ENCODE measurements around the gene GRK2. TPM values are rescaled to one million over a fixed set of nuclear protein-coding genes. Genes with fewer than 3 reads are reported as not detected.

GRK2 gene
- total and polyA plus RNA-seq, 2 of the 8 experiments (the other 6 are each of a cell fraction or from before 2014, with no cell fraction given) = 47.3 to 49.7 TPM

DNA sequence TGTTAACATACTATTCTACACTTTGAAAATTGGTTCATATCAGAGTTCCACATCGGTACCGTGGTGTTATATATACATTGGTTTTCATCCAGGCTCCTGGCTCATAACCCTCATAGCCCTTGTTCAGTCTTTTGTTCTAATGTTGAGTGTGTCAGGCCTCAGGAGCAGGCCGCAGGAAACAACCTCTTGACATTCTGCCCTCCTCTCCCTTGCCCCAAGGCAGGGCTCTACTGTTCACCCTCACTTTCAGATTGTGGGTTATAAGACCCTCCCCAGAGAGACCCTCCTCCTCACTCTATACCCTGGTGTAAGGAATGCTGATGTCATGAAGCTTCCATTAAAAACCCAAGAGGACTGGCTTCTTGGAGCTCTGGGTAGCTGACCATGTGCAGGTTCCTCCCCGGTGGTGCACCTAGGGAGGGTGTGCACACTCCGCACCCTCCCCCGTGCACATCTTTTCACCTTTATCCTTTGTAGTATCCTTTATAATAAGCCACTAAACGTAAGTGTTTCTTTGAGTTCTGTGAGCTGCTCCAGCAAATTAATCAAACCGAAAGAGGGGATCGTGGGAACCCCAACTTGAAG is 49.1 kb downstream of the GRK2 start:
- no peak overlapping the region for H3K4ac ChIP-seq (replicated peaks; ENCODE audit: insufficient read length, low read depth, low read length)
- H3K27me3 ChIP-seq (replicated peaks in 1 of 4; ENCODE audit: control insufficient read depth in 3 of 4, extremely low read depth in 1 of 4, insufficient read depth in 3 of 4, low read length in 3 of 4) = peaks cover 5 to 16% (median 11%) of the 10 kb centered on the region in 4 experiments; a peak in 6 of 7 replicates
- FAIRE-seq (no peak), DNase-seq (ENCODE audit: low read depth in 1 of 2, low spot score in 2 of 2) (no peak)
- H3K36me3 ChIP-seq (ENCODE audit: control insufficient read depth in 2 of 4, insufficient read depth in 4 of 4, low read length in 3 of 4) = 0 out of 8 replicates have a peak, but pooled peaks cover 0 to 4% (median 0%) of the 10 kb centered on the region in 4 experiments
- WGBS, 2 experiments (ENCODE audit: extremely low coverage in 1 of 2, insufficient coverage in 1 of 2, insufficient read length in 1 of 2, insufficient replicate concordance in 2 of 2, low coverage in 1 of 2, low lambda C conversion rate in 2 of 2, missing lambda C conversion rate in 1 of 2) = 90% methylated on average over 9 of the region's 9 CpGs; no CpG with 5 or more reads in 1 of the 2 experiments
- H3K9ac ChIP-seq (replicated peaks in 1 of 4; ENCODE audit: extremely low read depth in 1 of 4, low read depth in 3 of 4, low read length in 3 of 4) = no peak overlapping the region
- no peaks in the 10 kb centered on the region for H3K79me2 ChIP-seq (ENCODE audit: control insufficient read depth in 1 of 2, insufficient read depth in 2 of 2, low read length in 2 of 2)
- no peak overlapping the region for H3K18ac ChIP-seq (ENCODE audit: extremely low read depth, low read length)
- H3K27ac ChIP-seq (ENCODE audit: low read depth, low read length) = no peak overlapping the region
- H2BK12ac ChIP-seq (ENCODE audit: low read depth, low read length) = no peak overlapping the region
- H2BK20ac ChIP-seq (ENCODE audit: low read length) = no peak overlapping the region
- H3K4me1 ChIP-seq (replicated peaks in 1 of 4; ENCODE audit: control insufficient read depth in 3 of 4, insufficient read depth in 4 of 4, low read length in 3 of 4) = peaks cover 0 to 3% (median 0%) of the 10 kb centered on the region in 4 experiments; a peak in 3 of 7 replicates
- POLR2A ChIA-PET (ENCODE audit: partially characterized antibody) = interaction anchor here (0.9 kb wide), 2 partner anchors 10 to 76 kb away, joined by 3 to 4 read pairs; partner anchors contain the start of gene RAD9A
- H2AFZ ChIP-seq (ENCODE audit: low read length) = no peak overlapping the region
- no peak overlapping the region for H2BK5ac ChIP-seq (ENCODE audit: low read depth, low read length)
- no peaks in the 10 kb centered on the region for H3K9me3 ChIP-seq (ENCODE audit: insufficient read depth in 2 of 2, low read depth in 1 of 2, low read length in 1 of 2)
- CTCF ChIA-PET (ENCODE audit: partially characterized antibody) = interaction anchor here (0.8 to 11.4 kb wide), 12 partner anchors 8 to 234 kb away, joined by 3 to 186 read pairs (median 4); partner anchors contain the start of genes GRK2, POLD4 and SSH3
- H3K23me2 ChIP-seq (ENCODE audit: low read depth, low read length) = peaks cover 3% of the 10 kb centered on the region; the same call in 1 of the 2 replicates
- H3K4me2 ChIP-seq (ENCODE audit: insufficient read depth in 1 of 2, low read depth in 2 of 2, low read length in 2 of 2) = no peak overlapping the region
- no peak overlapping the region for H3K56ac ChIP-seq (replicated peaks; ENCODE audit: insufficient read length, low read depth, low read length)
- no peak overlapping the region for H3K23ac ChIP-seq (ENCODE audit: insufficient read length)
- no peak overlapping the region for H4K91ac ChIP-seq (replicated peaks; ENCODE audit: insufficient read length, low read length)
- H4K5ac ChIP-seq (ENCODE audit: insufficient read length, low read depth, low read length) = no peak overlapping the region
- no peak for TF ChIP-seq TEAD4 (IDR thresholded peaks at IDR 0.05; ENCODE audit: low read depth, low read length)
- TF ChIP-seq CTCF (IDR thresholded peaks at IDR 0.05; ENCODE audit: control extremely low read depth in 1 of 3, insufficient read depth in 1 of 3, low read depth in 1 of 3, low read length in 3 of 3) = no peak
- no peak overlapping the region for H3K4me3 ChIP-seq (ENCODE audit: extremely low read depth in 1 of 4, insufficient read depth in 2 of 4, low read depth in 3 of 4, low read length in 4 of 4)
- no peak overlapping the region for H2BK120ac ChIP-seq (replicated peaks; ENCODE audit: low read depth, low read length)
- no peak overlapping the region for H4K8ac ChIP-seq (ENCODE audit: extremely low read depth, insufficient read depth, low read length)
- no peak overlapping the region for H3K14ac ChIP-seq (ENCODE audit: insufficient read length)
- peaks cover 0 to 4% of the 10 kb centered on the region in 2 experiments for H4K20me1 ChIP-seq (replicated peaks in 1 of 2; ENCODE audit: control insufficient read depth in 1 of 2, insufficient read depth in 2 of 2, low read length in 2 of 2)
- H2BK15ac ChIP-seq (ENCODE audit: low read length) = no peak overlapping the region
- H3K79me1 ChIP-seq (ENCODE audit: low read depth, low read length) = no peaks in the 10 kb centered on the region
- no peak overlapping the region for H2AK5ac ChIP-seq (ENCODE audit: low read depth, low read length)

Measured in H1 (cell line).